Measurements from ENCODE around the gene FLOT2. TPM values are rescaled to one million over a fixed set of nuclear protein-coding genes. Genes with fewer than 3 reads are reported as not detected.
A peak's percentile ranks its signal among the peaks of the same experiment; 100 is the strongest.

The FLOT2 gene
- total RNA-seq, 2 donors from 2014 or later = 92.1 to 125 TPM

- TF ChIP-seq, protein P1, sequence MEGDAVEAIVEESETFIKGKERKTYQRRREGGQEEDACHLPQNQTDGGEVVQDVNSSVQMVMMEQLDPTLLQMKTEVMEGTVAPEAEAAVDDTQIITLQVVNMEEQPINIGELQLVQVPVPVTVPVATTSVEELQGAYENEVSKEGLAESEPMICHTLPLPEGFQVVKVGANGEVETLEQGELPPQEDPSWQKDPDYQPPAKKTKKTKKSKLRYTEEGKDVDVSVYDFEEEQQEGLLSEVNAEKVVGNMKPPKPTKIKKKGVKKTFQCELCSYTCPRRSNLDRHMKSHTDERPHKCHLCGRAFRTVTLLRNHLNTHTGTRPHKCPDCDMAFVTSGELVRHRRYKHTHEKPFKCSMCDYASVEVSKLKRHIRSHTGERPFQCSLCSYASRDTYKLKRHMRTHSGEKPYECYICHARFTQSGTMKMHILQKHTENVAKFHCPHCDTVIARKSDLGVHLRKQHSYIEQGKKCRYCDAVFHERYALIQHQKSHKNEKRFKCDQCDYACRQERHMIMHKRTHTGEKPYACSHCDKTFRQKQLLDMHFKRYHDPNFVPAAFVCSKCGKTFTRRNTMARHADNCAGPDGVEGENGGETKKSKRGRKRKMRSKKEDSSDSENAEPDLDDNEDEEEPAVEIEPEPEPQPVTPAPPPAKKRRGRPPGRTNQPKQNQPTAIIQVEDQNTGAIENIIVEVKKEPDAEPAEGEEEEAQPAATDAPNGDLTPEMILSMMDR (IDR thresholded peaks at IDR 0.05) = no peak
- intact Hi-C loops (cut with DNase I) = no loop called here
- no peak overlapping the region for H3K9ac ChIP-seq (ENCODE audit: low read depth in 2 of 2, low read length in 2 of 2)
Observed at GRCh38 chr17:28925912-28926365, 28.4 kb upstream of the FLOT2 start.

DNA sequence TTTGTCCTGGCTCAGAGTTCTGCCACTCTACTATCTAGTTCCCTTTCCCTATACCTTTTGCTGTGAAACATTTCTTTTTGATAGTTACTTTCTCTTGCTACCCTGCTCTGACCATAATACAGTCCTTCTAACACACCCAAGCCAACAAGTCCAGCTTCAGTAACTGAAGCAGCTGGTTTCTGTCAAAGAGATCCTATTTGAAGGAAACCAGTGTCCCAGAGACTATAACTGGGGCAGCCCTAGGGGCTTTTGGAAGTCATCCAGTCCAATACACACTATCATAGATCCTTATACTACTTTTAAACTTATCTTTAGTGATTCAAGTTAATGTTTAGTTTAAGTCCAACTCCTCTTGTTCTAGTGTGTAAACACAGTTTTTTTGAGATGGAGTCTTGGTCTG, 22.7 kb upstream of the FLOT2 start:
- Histone ChIP-seq H3K27me3 (no peaks in the 10 kb centered on the region), H3K36me3 (peaks cover 18% of the 10 kb centered on the region), H3K9me3 (no peaks in the 10 kb centered on the region), H3K4me3 (no peak overlapping the region), H3K4me1 (no peaks in the 10 kb centered on the region), H3K27ac (no peak overlapping the region), H3K9ac (ENCODE audit: low read depth in 2 of 2, low read length in 2 of 2) (no peak overlapping the region)
- TF ChIP-seq, protein P1 (IDR thresholded peaks at IDR 0.05) = no peak
- intact Hi-C loops (cut with DNase I) = no loop called here
- DNase-seq = no peak

More at GRCh38 chr17:28925912-28926365, 28.4 kb upstream of the FLOT2 start:
- Histone ChIP-seq H3K27me3 (no peaks in the 10 kb centered on the region), H3K36me3 (peaks cover 5% of the 10 kb centered on the region), H3K4me1 (no peaks in the 10 kb centered on the region), H3K27ac (peak overlapping the region; percentile 54), H3K4me3 (no peak overlapping the region), H3K9me3 (no peaks in the 10 kb centered on the region)
- no peak for DNase-seq

DNA sequence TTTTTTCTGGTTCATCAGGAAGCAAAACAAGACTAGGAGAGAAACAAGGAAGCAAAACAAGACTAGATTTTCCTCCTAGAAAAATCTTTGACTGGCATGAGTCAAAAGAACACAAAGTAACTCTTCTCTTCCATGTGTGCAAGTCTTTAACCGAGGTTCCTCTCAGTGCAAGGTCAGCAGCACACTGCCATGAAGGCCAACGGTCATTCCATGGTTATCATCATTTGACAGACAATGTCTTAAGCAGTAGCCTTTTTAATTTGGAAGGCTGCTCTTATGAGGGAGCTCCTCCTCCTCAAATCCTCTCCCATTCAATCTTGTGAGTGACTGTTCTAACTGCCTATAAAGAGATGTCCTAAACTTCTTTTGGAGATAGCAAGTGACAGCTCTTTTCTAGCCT, 20.8 kb upstream of the FLOT2 start:
- no peaks in the 10 kb centered on the region for H3K27me3 ChIP-seq
- no peak for DNase-seq
- H3K27ac ChIP-seq = no peak overlapping the region
- H3K4me3 ChIP-seq = no peak overlapping the region
- H3K4me1 ChIP-seq = no peaks in the 10 kb centered on the region
- TF ChIP-seq, protein P1 (IDR thresholded peaks at IDR 0.05) = no peak
- H3K36me3 ChIP-seq = peaks cover 18% of the 10 kb centered on the region
- H3K9me3 ChIP-seq = no peaks in the 10 kb centered on the region
- no peak overlapping the region for H3K9ac ChIP-seq (ENCODE audit: low read depth in 2 of 2, low read length in 2 of 2)
- intact Hi-C loops (cut with DNase I) = loop anchor here (5.0 to 10.0 kb wide), 2 partner anchors 63 to 151 kb away; partner anchors contain the start of gene ERAL1

DNA sequence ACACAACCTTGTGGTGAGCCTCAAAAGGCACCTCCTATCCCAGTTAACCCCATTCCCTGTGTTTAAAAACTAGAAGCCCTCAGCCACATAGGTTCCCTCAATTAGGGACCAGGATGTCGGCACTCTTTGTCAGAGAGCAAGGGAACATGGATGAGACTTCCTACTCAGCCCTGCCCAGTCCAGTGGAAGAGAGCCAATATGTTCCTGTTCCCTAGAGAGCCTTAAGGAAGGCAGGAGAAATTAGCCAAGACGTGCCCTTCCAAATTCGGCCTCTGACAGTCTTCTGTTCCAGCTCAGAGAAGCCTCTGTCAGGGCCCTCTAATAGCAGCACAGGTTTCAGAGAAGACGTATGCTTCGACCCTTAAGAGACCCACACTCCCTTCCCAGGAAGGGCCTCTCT, 19.9 kb upstream of the FLOT2 start:
- Histone ChIP-seq H3K36me3 (peaks cover 22% of the 10 kb centered on the region), H3K4me3 (no peak overlapping the region), H3K27ac (no peak overlapping the region), H3K27me3 (no peaks in the 10 kb centered on the region), H3K4me1 (no peaks in the 10 kb centered on the region), H3K9me3 (no peaks in the 10 kb centered on the region), H3K9ac (ENCODE audit: low read depth in 2 of 2, low read length in 2 of 2) (no peak overlapping the region)
- DNase-seq = no peak
- intact Hi-C loops (cut with DNase I) = loop anchor here (5.0 to 10.0 kb wide), 2 partner anchors 63 to 150 kb away; partner anchors contain the start of gene ERAL1
- TF ChIP-seq, protein P1 (IDR thresholded peaks at IDR 0.05) = no peak

DNA sequence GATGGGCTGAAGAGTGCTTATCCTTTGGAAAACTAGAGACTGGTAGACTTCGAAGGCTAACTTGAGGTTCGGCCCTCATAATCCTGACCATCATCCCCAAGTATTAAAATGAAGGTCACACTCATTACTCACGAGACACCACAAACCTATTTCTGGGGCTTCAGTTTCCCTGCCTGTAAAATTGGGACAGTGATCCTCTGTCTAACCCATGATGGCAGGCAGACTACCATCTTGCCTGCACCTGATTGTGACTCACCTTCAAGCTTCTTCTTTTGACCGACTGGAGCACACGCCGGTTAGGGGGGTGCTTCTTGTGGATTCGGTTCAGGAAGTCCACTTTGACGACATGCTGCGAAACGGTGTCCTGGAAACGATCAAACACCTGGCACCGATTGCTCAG, 19.5 kb upstream of the FLOT2 start:
- H3K4me1 ChIP-seq = no peaks in the 10 kb centered on the region
- H3K36me3 ChIP-seq = peaks cover 22% of the 10 kb centered on the region
- H3K9ac ChIP-seq (ENCODE audit: low read depth in 2 of 2, low read length in 2 of 2) = no peak overlapping the region
- intact Hi-C loops (cut with DNase I) = loop anchor here (5.0 to 10.0 kb wide), 2 partner anchors 62 to 150 kb away; partner anchors contain the start of gene ERAL1
- no peak overlapping the region for H3K27ac ChIP-seq
- H3K4me3 ChIP-seq = no peak overlapping the region
- no peaks in the 10 kb centered on the region for H3K27me3 ChIP-seq
- DNase-seq = no peak
- TF ChIP-seq, protein P1 (IDR thresholded peaks at IDR 0.05) = no peak
- H3K9me3 ChIP-seq = no peaks in the 10 kb centered on the region

Data from colonic mucosa (tissue), 4 donors.